GM12878 (cell line): ENCODE results near the gene STX1A.
"Not testable (repeated sequence)": the region's sequence is repeated elsewhere in the genome, so short reads cannot be mapped to it uniquely, and the experiment has no call there.

Source experiments
- ATF3 ChIP-seq: IDR thresholded peaks from 2 replicates; pipeline ENCODE4 v1.6.1; 2011; ENCODE audit warnings: low read depth, mild to moderate bottlenecking, low read length, moderate library complexity, borderline replicate concordance; ENCODE audit errors: extremely low read depth
- BRCA1 ChIP-seq: IDR thresholded peaks from 2 replicates; pipeline ENCODE4 v1.6.1; 2011; ENCODE audit warnings: low read depth, low read length, improper control_type of control experiment
- CTCF ChIP-seq, 3 experiments: IDR thresholded peaks in 2 of 3; conservative IDR thresholded peaks in 1 of 3; 2 replicates each; pipeline ENCODE4 v1.5.1; 2011; ENCODE audit warnings: low read depth in 3 of 3, low read length in 3 of 3, mild to moderate bottlenecking in 3 of 3, control low read depth in 2 of 3, moderate library complexity in 2 of 3, inconsistent platforms in 1 of 3, mixed read lengths in 1 of 3; ENCODE audit not compliant: control insufficient read depth in 2 of 3, insufficient read depth in 1 of 3; ENCODE audit errors: extremely low read depth in 1 of 3
- DPF2 ChIP-seq: fragments of 450-650 bp; IDR thresholded peaks from 2 replicates; pipeline ENCODE4 v1.6.1; 2017; ENCODE audit warnings: mild to moderate bottlenecking
- EGR1 ChIP-seq, 2 experiments: IDR thresholded peaks; 1 replicate in 1 of 2; 2 replicates in 1 of 2; pipeline ENCODE4 v1.6.1; 2011 to 2012; ENCODE audit warnings: low read depth in 2 of 2, low read length in 2 of 2, borderline replicate concordance in 1 of 2, mild to moderate bottlenecking in 1 of 2, moderate library complexity in 1 of 2
- IKZF1 ChIP-seq: fragments of 450-650 bp; conservative IDR thresholded peaks from 2 replicates; pipeline ENCODE4 v1.6.1; 2017; ENCODE audit warnings: antibody characterized with exemption, mild to moderate bottlenecking
- POLR2A ChIP-seq: IDR thresholded peaks from 2 replicates; pipeline ENCODE4 v1.6.1; 2011; ENCODE audit warnings: low read depth, mild to moderate bottlenecking, low read length
- TBL1XR1 ChIP-seq: IDR thresholded peaks from 2 replicates; pipeline ENCODE4 v1.6.1; 2012; ENCODE audit warnings: low read depth, low read length, improper control_type of control experiment
- ZNF24 ChIP-seq: fragments of 450-650 bp; IDR thresholded peaks from 2 replicates; pipeline ENCODE4 v1.6.1; 2017; ENCODE audit warnings: antibody characterized with exemption, mild to moderate bottlenecking
- TF ChIP-seq, protein P1 (sequence below): fragments of 450-650 bp; formaldehyde crosslinking; IDR thresholded peaks from 2 replicates; pipeline ENCODE4 v1.4.0; 2022; ENCODE audit warnings: mild to moderate bottlenecking, moderate library complexity
- TF ChIP-seq, protein P2 (sequence below): IDR thresholded peaks from 2 replicates; pipeline ENCODE4 v1.6.1; 2012; ENCODE audit warnings: low read depth, low read length, improper control_type of control experiment

GRCh38 chr7:73713319-73713718 lies 6.2 kb downstream of the STX1A start:
- TF ChIP-seq IKZF1; ZNF24; DPF2; POLR2A; CTCF (IDR thresholded peaks at IDR 0.05 in 2 of 3, conservative IDR thresholded peaks at IDR 0.05 in 1 of 3; ENCODE audit: control insufficient read depth in 2 of 3, extremely low read depth in 1 of 3, insufficient read depth in 1 of 3, low read depth in 3 of 3, low read length in 3 of 3); ATF3; TBL1XR1; BRCA1; EGR1 (IDR thresholded peaks at IDR 0.05; ENCODE audit: borderline replicate concordance in 1 of 2, low read depth in 2 of 2, low read length in 2 of 2): not testable (repeated sequence)
- TF ChIP-seq, protein P1, sequence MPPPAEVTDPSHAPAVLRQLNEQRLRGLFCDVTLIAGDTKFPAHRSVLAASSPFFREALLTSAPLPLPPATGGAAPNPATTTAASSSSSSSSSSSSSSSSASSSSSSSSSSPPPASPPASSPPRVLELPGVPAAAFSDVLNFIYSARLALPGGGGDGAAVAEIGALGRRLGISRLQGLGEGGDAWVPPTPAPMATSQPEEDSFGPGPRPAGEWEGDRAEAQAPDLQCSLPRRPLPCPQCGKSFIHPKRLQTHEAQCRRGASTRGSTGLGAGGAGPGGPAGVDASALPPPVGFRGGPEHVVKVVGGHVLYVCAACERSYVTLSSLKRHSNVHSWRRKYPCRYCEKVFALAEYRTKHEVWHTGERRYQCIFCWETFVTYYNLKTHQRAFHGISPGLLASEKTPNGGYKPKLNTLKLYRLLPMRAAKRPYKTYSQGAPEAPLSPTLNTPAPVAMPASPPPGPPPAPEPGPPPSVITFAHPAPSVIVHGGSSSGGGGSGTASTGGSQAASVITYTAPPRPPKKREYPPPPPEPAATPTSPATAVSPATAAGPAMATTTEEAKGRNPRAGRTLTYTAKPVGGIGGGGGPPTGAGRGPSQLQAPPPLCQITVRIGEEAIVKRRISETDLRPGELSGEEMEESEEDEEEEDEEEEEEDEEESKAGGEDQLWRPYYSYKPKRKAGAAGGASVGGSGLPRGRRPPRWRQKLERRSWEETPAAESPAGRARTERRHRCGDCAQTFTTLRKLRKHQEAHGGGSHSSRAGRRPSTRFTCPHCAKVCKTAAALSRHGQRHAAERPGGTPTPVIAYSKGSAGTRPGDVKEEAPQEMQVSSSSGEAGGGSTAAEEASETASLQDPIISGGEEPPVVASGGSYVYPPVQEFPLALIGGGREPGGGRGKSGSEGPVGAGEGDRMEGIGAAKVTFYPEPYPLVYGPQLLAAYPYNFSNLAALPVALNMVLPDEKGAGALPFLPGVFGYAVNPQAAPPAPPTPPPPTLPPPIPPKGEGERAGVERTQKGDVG = not testable (repeated sequence)
- TF ChIP-seq, protein P2, sequence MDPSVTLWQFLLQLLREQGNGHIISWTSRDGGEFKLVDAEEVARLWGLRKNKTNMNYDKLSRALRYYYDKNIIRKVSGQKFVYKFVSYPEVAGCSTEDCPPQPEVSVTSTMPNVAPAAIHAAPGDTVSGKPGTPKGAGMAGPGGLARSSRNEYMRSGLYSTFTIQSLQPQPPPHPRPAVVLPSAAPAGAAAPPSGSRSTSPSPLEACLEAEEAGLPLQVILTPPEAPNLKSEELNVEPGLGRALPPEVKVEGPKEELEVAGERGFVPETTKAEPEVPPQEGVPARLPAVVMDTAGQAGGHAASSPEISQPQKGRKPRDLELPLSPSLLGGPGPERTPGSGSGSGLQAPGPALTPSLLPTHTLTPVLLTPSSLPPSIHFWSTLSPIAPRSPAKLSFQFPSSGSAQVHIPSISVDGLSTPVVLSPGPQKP = not testable (repeated sequence)
